Frontal cortex (tissue), 4 donors: ENCODE data around the gene GALNT18. TPM values are rescaled to one million over a fixed set of nuclear protein-coding genes. Genes with fewer than 3 reads are reported as not detected.

Source experiments
- DNase-seq, 2 donors: peaks; one replicate each; pipeline ENCODE4 v3.0.0; 2012; ENCODE audit warnings: low spot score in 2 of 2
- FAIRE-seq: peaks from 2 replicates; lab custom pipeline; 2012; peaks lifted over from hg19 to GRCh38; lab: Jason Lieb, UNC
- total RNA-seq: library from RNA; depleted of rRNA; stranded (reverse); fragments of >200 nt; gene quantifications from one replicate; pipeline ENCODE4 v1.2.3, GENCODE V29; 2014
- donor health status: control.
- donor health status: control.
- donor health status: control.

GALNT18 gene
- total RNA-seq, 1 donor from 2014 or later, result 20.4 TPM

- no peak for DNase-seq
- FAIRE-seq, result no peak
Measured at GRCh38 chr11:11268119-11268518, 353.7 kb downstream of the GALNT18 start.

- DNase-seq (no peak), FAIRE-seq (no peak)
Measured at GRCh38 chr11:11267312-11267711, 354.5 kb downstream of the GALNT18 start.

GRCh38 chr11:11265994-11266606 lies 355.7 kb downstream of the GALNT18 start:
- DNase-seq (peak in 1 of 2 donors; percentile 61), FAIRE-seq (no peak)

- FAIRE-seq (no peak), DNase-seq (no peak)
Measured at GRCh38 chr11:11265320-11265719, 356.5 kb downstream of the GALNT18 start.

GRCh38 chr11:11263238-11264005 lies 358.4 kb downstream of the GALNT18 start:
- no peak for FAIRE-seq
- DNase-seq, result no peak

GRCh38 chr11:11262171-11262920 lies 359.5 kb downstream of the GALNT18 start:
- FAIRE-seq (no peak), DNase-seq (no peak)

- DNase-seq (no peak), FAIRE-seq (no peak)
Measured at GRCh38 chr11:11261629-11262028, 360.2 kb downstream of the GALNT18 start.

GRCh38 chr11:11260903-11261302 lies 360.9 kb downstream of the GALNT18 start:
- no peak for FAIRE-seq
- no peak for DNase-seq

GRCh38 chr11:11253995-11254394 lies 367.8 kb downstream of the GALNT18 start:
- DNase-seq (no peak), FAIRE-seq (no peak)

- FAIRE-seq (no peak), DNase-seq (no peak)
Measured at GRCh38 chr11:11253497-11253896, 368.3 kb downstream of the GALNT18 start.

GRCh38 chr11:11252403-11252802 lies 369.4 kb downstream of the GALNT18 start:
- DNase-seq (no peak), FAIRE-seq (no peak)

GRCh38 chr11:11251394-11251970 lies 370.3 kb downstream of the GALNT18 start:
- DNase-seq (no peak), FAIRE-seq (no peak)

- FAIRE-seq (no peak), DNase-seq (no peak)
Measured at GRCh38 chr11:11250470-11250869, 371.3 kb downstream of the GALNT18 start.

- DNase-seq (no peak), FAIRE-seq (no peak)
Measured at GRCh38 chr11:11247576-11247975, 374.2 kb downstream of the GALNT18 start.

- FAIRE-seq (no peak), DNase-seq (no peak)
Measured at GRCh38 chr11:11247086-11247485, 374.7 kb downstream of the GALNT18 start.

- no peak for FAIRE-seq
- DNase-seq, result no peak
Measured at GRCh38 chr11:11246166-11246565, 375.6 kb downstream of the GALNT18 start.

- FAIRE-seq (no peak), DNase-seq (no peak)
Measured at GRCh38 chr11:11245453-11245852, 376.4 kb downstream of the GALNT18 start.

- FAIRE-seq, result no peak
- DNase-seq, result no peak
Measured at GRCh38 chr11:11244470-11245080, 377.2 kb downstream of the GALNT18 start.

GRCh38 chr11:11243590-11244469 lies 378.0 kb downstream of the GALNT18 start:
- peak in 1 of 2 donors; percentile 39 for DNase-seq
- FAIRE-seq, result no peak
